GM12874 (cell line): Measurements from ENCODE around the gene NRROS.

Experiments used
- CTCF ChIP-seq: IDR thresholded peaks from 2 replicates; pipeline ENCODE4 v1.5.1; 2011; ENCODE audit warnings: low read depth, mild to moderate bottlenecking, control low read depth, low read length, moderate library complexity; ENCODE audit not compliant: insufficient read depth

The NRROS gene

GRCh38 chr3:196629228-196629627, 10.3 kb upstream of the NRROS start:
- no peak for TF ChIP-seq CTCF

GRCh38 chr3:196631682-196632045, 7.8 kb upstream of the NRROS start:
- TF ChIP-seq CTCF = no peak

- peak; percentile 37; the same call in 1 of the 2 replicates for TF ChIP-seq CTCF
Measured at GRCh38 chr3:196632046-196632751, 7.3 kb upstream of the NRROS start.

GRCh38 chr3:196633555-196634151, 5.8 kb upstream of the NRROS start:
- TF ChIP-seq CTCF = no peak

- TF ChIP-seq CTCF = no peak
Measured at GRCh38 chr3:196634224-196634623, 5.3 kb upstream of the NRROS start.

GRCh38 chr3:196634829-196635228, 4.7 kb upstream of the NRROS start:
- no peak for TF ChIP-seq CTCF

DNA sequence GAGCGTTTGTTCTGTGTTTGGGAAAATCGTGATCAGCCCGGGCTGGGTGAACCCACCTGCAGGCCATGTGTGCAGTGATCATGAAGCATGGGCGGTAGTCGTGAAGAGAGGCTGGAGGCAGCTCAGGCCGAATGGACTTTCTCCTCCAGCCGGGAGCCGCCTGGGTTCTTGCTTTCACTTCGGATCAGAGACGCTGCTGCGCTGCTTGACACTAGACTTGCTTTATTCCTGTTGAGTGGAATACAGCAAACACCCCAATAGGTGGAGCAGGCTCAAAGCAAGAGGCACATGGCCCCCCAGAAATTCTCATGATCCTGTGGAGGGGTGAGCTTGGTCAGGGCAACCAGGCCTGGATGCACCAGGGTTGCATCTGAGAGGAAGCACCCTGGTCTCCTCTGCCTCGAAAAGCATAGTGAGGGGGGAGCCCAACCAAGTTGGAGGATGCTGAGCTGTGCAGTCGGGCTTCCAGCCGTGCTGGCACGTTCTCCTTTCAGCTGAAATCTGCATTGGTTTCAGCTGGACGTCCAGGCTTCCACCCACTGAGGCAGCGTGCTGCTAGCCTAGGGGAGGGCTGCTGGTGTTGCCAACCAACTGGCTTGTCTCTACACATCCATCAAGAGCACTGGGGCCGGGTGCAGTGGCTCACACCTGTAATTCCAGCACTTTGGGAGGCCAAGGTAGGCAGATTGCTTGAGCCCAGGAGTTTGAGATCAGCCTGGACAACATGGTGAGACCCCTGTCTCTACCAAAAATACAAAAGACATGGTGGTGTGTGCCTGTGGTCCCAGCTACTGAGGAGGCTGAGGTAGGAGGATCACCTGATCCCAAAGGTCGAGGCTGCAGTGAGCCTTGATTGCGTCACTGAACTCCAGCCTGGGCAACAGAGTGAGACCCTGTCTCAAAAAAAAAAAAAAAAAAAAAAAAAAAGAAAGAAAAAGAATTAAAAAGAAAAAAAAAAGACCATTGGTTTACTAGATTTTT, 2.8 kb upstream of the NRROS start:
- no peak for TF ChIP-seq CTCF
